GM23338 (cell line): Measurements from ENCODE around the gene SLC12A7.

Experiments used
- CTCF ChIP-seq, 2 experiments: fragments of 200-600 bp in 1 of 2; sonication (generic) in 1 of 2; conservative IDR thresholded peaks; 2 replicates each; pipeline versions ENCODE4 v1.5.1 to v1.6.1; 2016 to 2017; ENCODE audit warnings: antibody characterized with exemption in 2 of 2, low read depth in 2 of 2, mild to moderate bottlenecking in 2 of 2, moderate library complexity in 1 of 2
- JUNB ChIP-seq: IDR thresholded peaks from one replicate; pipeline ENCODE4 v1.6.1; 2016; ENCODE audit warnings: antibody characterized with exemption; ENCODE audit not compliant: unreplicated experiment

GRCh38 chr5:1044117-1044516, 67.7 kb downstream of the SLC12A7 start:
- TF ChIP-seq JUNB (no peak), CTCF (conservative IDR thresholded peaks at IDR 0.05; ENCODE audit: low read depth in 2 of 2) (no peak)
